Measurements from ENCODE around the gene EEF1A2. TPM values are rescaled to one million over a fixed set of nuclear protein-coding genes. Genes with fewer than 3 reads are reported as not detected.

Gene EEF1A2
- total RNA-seq, 1 donor from 2014 or later = 55.3 TPM

DNA sequence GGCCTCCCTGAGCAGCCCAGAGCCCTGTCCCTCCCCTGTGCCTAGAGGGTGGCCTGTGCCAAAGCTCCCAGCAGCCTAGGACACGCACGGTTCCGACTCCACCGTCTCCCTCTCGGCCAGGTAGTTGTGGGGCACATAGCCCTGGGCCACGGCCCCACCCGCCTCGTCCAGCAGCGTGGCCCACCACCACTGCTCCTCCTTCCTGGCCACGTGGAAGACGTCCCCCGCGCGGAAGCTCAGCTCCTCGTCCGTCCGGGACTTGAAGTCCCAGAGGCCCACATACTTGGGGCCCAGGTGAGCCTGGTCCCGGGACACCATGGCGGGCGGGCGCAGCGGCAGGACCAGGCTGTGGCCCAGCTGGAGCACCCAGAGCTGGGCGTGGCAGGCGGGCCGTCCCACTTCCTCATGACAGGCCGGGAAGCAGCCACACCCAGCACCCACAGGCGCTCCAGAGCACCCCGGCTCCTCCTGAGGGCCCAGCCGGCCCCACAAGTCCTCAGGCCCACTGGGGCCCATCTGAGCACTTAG lies 38.2 kb upstream of the EEF1A2 start, which contains the start of gene PTK6:
PTK6 (minus strand) TSS at position 380 of the 528 bp plus-strand sequence; CDS start at position 318, 62 bp downstream.
- Mint-ChIP-seq H3K4me1 (ENCODE audit: low read depth, unreplicated experiment) (peaks cover 5% of the 10 kb centered on the region), H3K9me3 (ENCODE audit: unreplicated experiment) (peaks cover 3% of the 10 kb centered on the region), H3K27me3 (ENCODE audit: unreplicated experiment) (peaks cover 4% of the 10 kb centered on the region), H3K36me3 (ENCODE audit: unreplicated experiment) (no peaks in the 10 kb centered on the region), H3K4me3 (ENCODE audit: unreplicated experiment) (no peak within 1 kb of the TSS), H3K27ac (ENCODE audit: unreplicated experiment) (peak within 1 kb of the TSS; percentile 72)
- no peak for TF ChIP-seq CTCF (IDR thresholded peaks at IDR 0.05; ENCODE audit: partially characterized antibody, unreplicated experiment)
- peak; percentile 14 for DNase-seq

DNA sequence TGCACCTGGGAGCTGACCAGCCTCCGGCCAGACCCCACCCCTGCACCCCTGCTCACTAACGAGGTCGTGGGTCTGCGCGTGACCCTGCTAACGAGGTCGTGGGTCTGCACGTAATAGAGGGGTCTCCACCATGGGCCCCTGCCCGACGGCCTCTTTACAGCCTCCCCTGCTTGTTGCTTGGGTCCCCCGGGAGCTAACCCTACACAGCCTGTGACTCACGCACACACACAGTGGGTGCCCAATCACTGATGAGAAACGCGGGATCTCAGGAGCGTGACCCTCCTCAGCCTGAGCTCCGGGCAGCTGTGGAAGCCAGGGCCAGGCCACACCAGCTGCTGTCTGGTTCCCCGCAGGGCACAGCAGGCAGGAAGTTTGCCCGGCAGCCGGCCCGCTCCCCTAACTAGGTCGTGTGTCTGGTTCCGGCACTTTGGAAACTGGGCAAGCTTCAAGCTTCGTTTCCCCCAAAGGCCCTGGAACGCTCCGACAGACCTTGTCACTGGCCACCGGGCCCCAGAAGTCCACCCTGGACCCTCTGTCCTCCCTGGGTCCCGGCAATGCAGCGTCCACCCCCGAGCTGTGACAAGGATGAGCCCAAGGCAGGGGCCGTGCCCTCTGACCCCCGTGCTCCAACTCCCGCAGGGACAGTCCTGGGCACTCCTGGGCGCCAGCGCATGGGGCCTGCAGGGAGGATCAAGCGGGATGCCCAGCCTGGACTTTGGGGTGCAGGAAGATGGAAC lies 37.5 kb upstream of the EEF1A2 start:
- H3K36me3 Mint-ChIP-seq (ENCODE audit: unreplicated experiment) = no peaks in the 10 kb centered on the region

GRCh38 chr20:63534831-63535651 lies 36.2 kb upstream of the EEF1A2 start:
- H3K9me3 Mint-ChIP-seq (ENCODE audit: unreplicated experiment) = peaks cover 4% of the 10 kb centered on the region
- no peaks in the 10 kb centered on the region for H3K36me3 Mint-ChIP-seq (ENCODE audit: unreplicated experiment)
- TF ChIP-seq CTCF (IDR thresholded peaks at IDR 0.05; ENCODE audit: partially characterized antibody, unreplicated experiment) = no peak
- H3K4me1 Mint-ChIP-seq (ENCODE audit: low read depth, unreplicated experiment) = peaks cover 8% of the 10 kb centered on the region
- peak; percentile 40 for DNase-seq
- H3K4me3 Mint-ChIP-seq (ENCODE audit: unreplicated experiment) = no peak overlapping the region
- no peak overlapping the region for H3K27ac Mint-ChIP-seq (ENCODE audit: unreplicated experiment)
- peaks cover 7% of the 10 kb centered on the region for H3K27me3 Mint-ChIP-seq (ENCODE audit: unreplicated experiment)

More for the DNA sequence above, 37.5 kb upstream of the EEF1A2 start:
- Mint-ChIP-seq H3K27ac (ENCODE audit: unreplicated experiment) (peak overlapping the region; percentile 72), H3K4me3 (ENCODE audit: unreplicated experiment) (no peak overlapping the region), H3K9me3 (ENCODE audit: unreplicated experiment) (peaks cover 6% of the 10 kb centered on the region), H3K27me3 (ENCODE audit: unreplicated experiment) (peaks cover 7% of the 10 kb centered on the region), H3K4me1 (ENCODE audit: low read depth, unreplicated experiment) (peaks cover 8% of the 10 kb centered on the region)
- TF ChIP-seq CTCF (IDR thresholded peaks at IDR 0.05; ENCODE audit: partially characterized antibody, unreplicated experiment) = no peak
- peak; percentile 52 for DNase-seq

GRCh38 chr20:63534427-63534830 lies 35.5 kb upstream of the EEF1A2 start:
- H3K27ac Mint-ChIP-seq (ENCODE audit: unreplicated experiment) = no peak overlapping the region

More at GRCh38 chr20:63534427-63534830, 35.5 kb upstream of the EEF1A2 start:
- no peaks in the 10 kb centered on the region for H3K36me3 Mint-ChIP-seq (ENCODE audit: unreplicated experiment)
- peaks cover 7% of the 10 kb centered on the region for H3K27me3 Mint-ChIP-seq (ENCODE audit: unreplicated experiment)
- H3K4me1 Mint-ChIP-seq (ENCODE audit: low read depth, unreplicated experiment) = peaks cover 8% of the 10 kb centered on the region
- no peak for TF ChIP-seq CTCF (IDR thresholded peaks at IDR 0.05; ENCODE audit: partially characterized antibody, unreplicated experiment)
- H3K4me3 Mint-ChIP-seq (ENCODE audit: unreplicated experiment) = no peak overlapping the region
- peaks cover 4% of the 10 kb centered on the region for H3K9me3 Mint-ChIP-seq (ENCODE audit: unreplicated experiment)
- DNase-seq = peak; percentile 15

Data from glutamatergic neuron (in vitro differentiated cells).